Mesodermal cell (in vitro differentiated cells): ENCODE results near the gene PPHLN1.
"Not testable (repeated sequence)": the region's sequence is repeated elsewhere in the genome, so short reads cannot be mapped to it uniquely, and the experiment has no call there.

Experiments
- H3K27ac ChIP-seq: 2 replicates; pipeline ENCODE4 v1.7.0; 2013; ENCODE audit warnings: mild to moderate bottlenecking, low read depth, low read length, moderate library complexity; ENCODE audit not compliant: severe bottlenecking
- H3K36me3 ChIP-seq: 2 replicates; pipeline ENCODE4 v1.7.1; 2013; ENCODE audit warnings: mild to moderate bottlenecking, low read length, moderate library complexity; ENCODE audit not compliant: control insufficient read depth, insufficient read depth
- H3K4me1 ChIP-seq: one replicate; pipeline ENCODE4 v1.7.1; 2013; ENCODE audit warnings: mild to moderate bottlenecking, low read length; ENCODE audit not compliant: insufficient read depth, control insufficient read depth, poor library complexity, severe bottlenecking
- H3K4me3 ChIP-seq: 2 replicates; pipeline ENCODE4 v1.7.0; 2013; ENCODE audit warnings: low read length, control low read depth, mild to moderate bottlenecking; ENCODE audit not compliant: insufficient read depth, poor library complexity, severe bottlenecking; ENCODE audit errors: extremely low read depth
- H3K9me3 ChIP-seq: 2 replicates; pipeline ENCODE4 v1.7.1; 2013; ENCODE audit warnings: mild to moderate bottlenecking, low read length, moderate library complexity; ENCODE audit not compliant: control insufficient read depth
- WGBS, 2 experiments: methylation state at CpG; one replicate each; pipeline ENCODE4 v1.1.5; 2013; ENCODE audit warnings: missing lambda C conversion rate in 2 of 2; ENCODE audit not compliant: insufficient coverage in 2 of 2; 5-methylcytosine and 5-hydroxymethylcytosine counted together

The PPHLN1 gene

DNA sequence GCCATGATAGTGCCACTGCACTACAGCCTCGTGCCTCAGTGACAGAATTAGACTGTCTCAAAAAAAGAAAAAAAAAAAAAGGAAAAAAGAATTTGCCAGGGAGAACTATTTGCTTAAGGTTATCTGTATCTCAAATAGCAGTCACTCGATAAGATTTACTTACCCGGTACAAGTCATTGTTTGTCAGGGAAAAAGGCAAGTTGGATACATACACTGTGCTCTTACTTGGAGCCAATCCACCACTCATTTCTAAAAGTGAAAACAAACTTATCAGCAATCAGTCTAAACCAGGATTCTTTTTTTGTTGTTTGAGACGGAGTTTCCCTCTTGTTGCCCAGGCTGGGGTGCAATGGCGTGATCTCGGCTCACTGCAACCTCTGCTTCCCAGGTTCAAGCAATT lies 2.1 kb upstream of the PPHLN1 start:
- Histone ChIP-seq H3K9me3 (no peaks in the 10 kb centered on the region), H3K4me1 (peaks cover 11% of the 10 kb centered on the region), H3K36me3 (peaks cover 13% of the 10 kb centered on the region), H3K4me3 (no peak overlapping the region), H3K27ac (no peak overlapping the region)
- 98 to 100% methylated on average over 4 of the region's 6 CpGs for WGBS, 2 experiments

DNA sequence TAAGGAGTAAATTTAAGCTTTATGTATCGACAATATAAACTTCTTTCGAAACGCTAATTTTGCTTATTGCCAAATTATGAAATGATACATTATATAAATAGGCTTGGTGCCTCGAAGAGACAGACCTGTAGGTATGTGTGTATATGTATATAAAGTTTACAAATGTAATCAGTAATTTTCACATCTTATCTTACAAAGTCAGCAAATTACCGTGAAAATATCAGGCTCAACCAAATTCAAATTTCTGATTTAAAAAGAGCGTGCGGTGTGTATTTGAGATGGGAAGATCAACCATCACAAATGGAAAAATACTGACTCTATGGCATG lies 678 bp upstream of the PPHLN1 start:
- H3K9me3 ChIP-seq: no peaks in the 10 kb centered on the region
- H3K4me3 ChIP-seq: peak overlapping the region; percentile 87
- peak overlapping the region; percentile 82 for H3K27ac ChIP-seq
- H3K36me3 ChIP-seq: peaks cover 13% of the 10 kb centered on the region
- no CpG with 5 or more reads among the region's 7 CpGs for WGBS, 2 experiments
- H3K4me1 ChIP-seq: peaks cover 11% of the 10 kb centered on the region

DNA sequence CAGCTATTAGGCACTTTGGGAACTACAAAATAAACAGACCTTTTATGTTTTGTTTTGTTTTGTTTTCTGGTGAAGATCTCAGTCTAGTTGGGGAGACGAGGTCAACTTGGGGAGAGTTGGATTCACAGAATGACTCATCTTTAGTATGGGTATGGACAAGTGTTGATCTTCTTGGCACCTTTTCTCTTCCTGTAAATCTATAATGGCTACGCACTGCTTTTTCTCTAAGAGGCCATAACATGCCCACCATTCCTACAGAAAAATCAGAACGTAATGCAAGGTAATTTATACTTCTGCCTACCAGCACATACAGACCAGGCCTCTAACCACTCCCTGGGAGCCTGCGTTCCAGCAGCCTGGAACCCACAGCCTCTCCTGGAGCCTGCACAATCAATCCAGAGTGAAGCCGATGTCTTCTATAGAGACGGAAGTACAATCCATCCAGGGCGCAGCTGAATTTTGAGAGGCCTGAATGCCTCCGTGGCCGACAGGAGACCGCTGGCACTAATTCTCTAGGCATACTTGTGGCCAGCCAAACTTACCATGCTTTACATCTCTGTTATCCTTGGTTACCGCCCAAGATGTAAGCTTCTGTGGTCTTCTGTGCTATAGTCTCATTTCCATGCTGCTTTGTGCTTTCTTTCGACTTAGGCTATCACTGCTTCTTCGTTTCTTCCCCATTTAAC lies 717 bp downstream of the PPHLN1 start:
- peaks cover 4% of the 10 kb centered on the region for H3K36me3 ChIP-seq
- no peaks in the 10 kb centered on the region for H3K9me3 ChIP-seq
- peak overlapping the region; percentile 82 for H3K27ac ChIP-seq
- 24 to 33% methylated on average over 10 to 12 of the region's 13 CpGs for WGBS, 2 experiments
- peak overlapping the region; percentile 87 for H3K4me3 ChIP-seq
- H3K4me1 ChIP-seq: peaks cover 11% of the 10 kb centered on the region

DNA sequence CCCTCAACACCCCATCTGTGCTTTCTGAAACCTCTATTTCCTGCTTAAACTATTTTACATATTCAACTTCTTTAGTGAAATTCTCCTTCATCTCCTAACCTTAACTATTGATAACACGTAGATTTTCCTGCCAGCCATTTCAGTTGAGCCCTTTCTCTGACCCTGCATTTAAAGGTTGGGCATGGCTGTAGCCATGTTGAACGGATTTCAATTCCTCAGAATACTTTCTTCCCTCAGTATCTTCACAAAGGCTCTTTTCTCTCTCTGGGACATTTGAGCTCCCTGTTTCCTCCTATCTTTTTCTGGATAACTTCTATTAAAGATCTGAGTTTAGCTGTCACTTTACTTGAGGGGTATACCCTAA lies 1.2 kb downstream of the PPHLN1 start:
- Histone ChIP-seq H3K36me3 (peaks cover 4% of the 10 kb centered on the region), H3K4me3 (peak overlapping the region; percentile 87), H3K27ac (no peak overlapping the region), H3K9me3 (no peaks in the 10 kb centered on the region), H3K4me1 (peaks cover 11% of the 10 kb centered on the region)
- 70 to 76% methylated on average over 2 of the region's 2 CpGs for WGBS, 2 experiments

- not testable (repeated sequence) for H3K4me1 ChIP-seq, H3K36me3 ChIP-seq, H3K27ac ChIP-seq, H3K4me3 ChIP-seq, H3K9me3 ChIP-seq
- WGBS, 2 experiments: 95 to 97% methylated on average over 9 to 10 of the region's 11 CpGs
These were observed 4.1 kb downstream of the PPHLN1 start for GRCh38 chr12:42330097-42330496.

DNA sequence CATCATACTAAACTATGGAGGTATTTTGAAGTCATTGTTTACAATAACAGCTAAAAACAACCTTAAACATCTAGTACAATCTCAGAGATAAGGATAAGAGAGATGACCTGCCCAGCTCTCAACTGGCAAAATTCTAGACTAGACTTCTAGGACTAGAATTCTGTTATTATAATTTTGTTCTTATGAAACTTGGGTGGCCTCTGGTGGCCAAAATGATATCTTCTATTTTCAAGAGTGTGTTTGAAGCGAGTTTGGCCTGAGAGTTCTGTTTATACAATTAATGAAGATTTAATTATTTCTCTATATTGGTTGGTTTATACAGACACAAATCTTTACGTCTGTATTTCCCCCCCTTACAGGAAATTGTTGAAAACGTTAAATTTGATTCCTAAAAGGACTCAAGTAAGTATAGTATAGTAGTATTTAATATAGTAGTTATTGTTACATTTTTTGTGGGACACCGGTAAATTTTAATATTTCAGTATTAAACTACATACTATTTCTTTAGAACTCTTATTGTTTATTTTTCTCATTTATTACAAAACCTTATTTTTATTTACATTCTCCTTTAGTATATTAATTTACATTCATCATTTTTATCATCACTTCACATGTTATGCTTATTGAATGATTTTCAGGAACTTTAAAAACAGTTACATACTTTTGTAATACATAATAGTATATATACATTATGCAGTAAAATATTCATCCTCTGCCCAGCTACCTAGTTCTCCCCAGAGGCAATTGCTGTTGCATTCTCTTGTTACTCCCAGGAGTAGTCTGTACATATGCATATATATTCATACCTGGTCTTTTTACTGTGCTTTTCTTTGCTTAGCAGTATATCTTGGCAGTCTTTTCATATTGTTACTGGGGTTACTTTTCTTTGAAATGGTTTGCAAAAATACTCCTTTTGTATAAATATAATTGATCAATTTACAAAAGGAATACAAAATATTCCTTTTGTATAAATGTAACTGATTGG lies 6.6 kb downstream of the PPHLN1 start:
- Histone ChIP-seq H3K9me3 (no peaks in the 10 kb centered on the region), H3K36me3 (peaks cover 13% of the 10 kb centered on the region), H3K4me3 (no peak overlapping the region), H3K4me1 (peaks cover under 1% of the 10 kb centered on the region), H3K27ac (no peak overlapping the region)
- no CpG with 5 or more reads among the region's 4 CpGs for WGBS, 2 experiments

DNA sequence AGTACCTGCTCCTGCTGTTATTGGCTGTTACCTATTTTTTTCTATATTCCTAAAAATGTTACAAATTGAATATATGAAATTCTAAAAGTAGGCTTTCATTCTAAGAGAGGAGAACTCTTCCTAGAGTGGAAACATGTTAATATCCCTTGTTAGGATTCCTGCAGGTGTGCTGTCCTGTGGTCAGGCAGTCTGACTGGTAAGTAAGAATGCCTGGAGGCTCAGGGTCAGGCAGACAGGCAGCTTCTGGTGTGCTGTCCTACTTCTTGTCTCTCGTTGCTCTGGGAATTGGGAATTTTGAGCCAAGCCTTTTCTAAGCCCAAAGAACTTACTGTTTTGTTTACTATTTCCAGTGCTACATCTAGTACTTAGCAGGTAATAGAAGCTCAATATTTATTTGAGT lies 10.3 kb downstream of the PPHLN1 start:
- no CpG with 5 or more reads among the region's 1 CpG for WGBS, 2 experiments
- Histone ChIP-seq H3K9me3 (no peaks in the 10 kb centered on the region), H3K4me3 (no peak overlapping the region), H3K27ac (no peak overlapping the region), H3K36me3 (peaks cover 17% of the 10 kb centered on the region), H3K4me1 (no peaks in the 10 kb centered on the region)

GRCh38 chr12:42338280-42338679 lies 12.3 kb downstream of the PPHLN1 start:
- no peak overlapping the region for H3K27ac ChIP-seq
- H3K4me3 ChIP-seq: no peak overlapping the region
- no peaks in the 10 kb centered on the region for H3K9me3 ChIP-seq
- 89 to 100% methylated on average over 2 of the region's 2 CpGs for WGBS, 2 experiments
- H3K36me3 ChIP-seq: peaks cover 17% of the 10 kb centered on the region
- no peaks in the 10 kb centered on the region for H3K4me1 ChIP-seq

DNA sequence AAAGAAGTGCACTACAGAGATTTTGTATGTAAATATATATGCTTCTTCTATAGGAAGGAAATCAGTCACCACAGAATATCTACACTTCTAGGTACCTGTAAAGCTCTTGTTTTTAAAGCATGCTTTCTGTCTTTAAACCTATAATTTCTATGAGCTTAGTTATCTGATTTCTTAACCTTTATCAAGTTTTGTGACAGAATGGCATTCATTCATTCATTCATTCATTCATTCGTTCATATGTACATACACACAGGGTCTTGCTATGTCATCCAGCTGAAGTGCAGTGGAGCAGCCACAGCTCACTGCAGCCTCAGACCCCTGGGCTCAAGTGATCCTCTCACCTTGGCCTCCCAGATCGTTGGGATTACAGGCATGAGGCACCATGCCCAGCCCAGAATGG lies 16.1 kb downstream of the PPHLN1 start:
- H3K9me3 ChIP-seq: no peaks in the 10 kb centered on the region
- H3K27ac ChIP-seq: no peak overlapping the region
- no peaks in the 10 kb centered on the region for H3K4me1 ChIP-seq
- WGBS, 2 experiments: 71% methylated on average over 1 to 2 of the region's 2 CpGs
- no peak overlapping the region for H3K4me3 ChIP-seq
- H3K36me3 ChIP-seq: peaks cover 13% of the 10 kb centered on the region

GRCh38 chr12:42343721-42344120 lies 17.8 kb downstream of the PPHLN1 start:
- Histone ChIP-seq H3K9me3 (no peaks in the 10 kb centered on the region), H3K4me3 (no peak overlapping the region), H3K27ac (no peak overlapping the region), H3K4me1 (no peaks in the 10 kb centered on the region), H3K36me3 (peaks cover 6% of the 10 kb centered on the region)
- 94 to 100% methylated on average over 2 of the region's 3 CpGs for WGBS, 2 experiments
